SU-DHL-6 (cell line): Measurements from ENCODE around the gene AK6.

Source experiments
- CTCF ChIP-seq: fragments of 200-600 bp; sonication (generic); IDR thresholded peaks from one replicate; pipeline ENCODE4 v1.5.1; 2017; ENCODE audit warnings: antibody characterized with exemption, mild to moderate bottlenecking, low read length, moderate library complexity; ENCODE audit not compliant: insufficient read depth, poor library complexity, severe bottlenecking
- EZH2phosphoT487 ChIP-seq: fragments of 200-600 bp; sonication (generic), shearing (Covaris generic); conservative IDR thresholded peaks from 2 replicates; pipeline ENCODE4 v1.6.1; 2018; ENCODE audit warnings: mild to moderate bottlenecking, antibody characterized with exemption, low read length, moderate library complexity, mixed read lengths

DNA sequence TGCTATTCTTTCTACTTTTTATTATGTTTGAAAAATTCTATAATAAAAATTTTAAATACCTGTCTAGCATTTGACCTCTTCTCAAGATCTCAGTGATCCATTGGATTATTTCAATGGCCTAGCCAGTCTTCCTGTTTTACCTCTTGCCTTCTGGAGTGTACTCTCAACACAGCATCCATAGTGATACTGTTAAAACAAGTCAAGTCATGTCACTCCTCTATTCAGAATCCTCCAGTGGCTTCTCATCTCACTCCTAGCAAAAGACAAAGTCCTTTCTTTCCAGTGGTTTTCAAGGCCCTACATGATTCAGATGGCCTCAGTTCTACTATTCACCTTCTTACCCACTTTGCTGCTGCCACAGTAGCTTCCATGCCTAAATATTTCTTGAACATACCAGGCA is 47.4 kb upstream of the AK6 start:
- TF ChIP-seq EZH2phosphoT487 (no peak), CTCF (no peak)
